Panc1 (cell line): ENCODE results near the gene PRUNE1. TPM values are rescaled to one million over a fixed set of nuclear protein-coding genes. Genes with fewer than 3 reads are reported as not detected.

Experiments
- ATAC-seq: fragments of 200-7000 bp; cut with Tn5 transposase; 2 replicates; pipeline ENCODE4 v1.9.1; 2020; ENCODE audit warnings: mild to moderate bottlenecking, moderate library complexity
- BruUV-seq: library from RNA; stranded (reverse); fragments of 400-500 nt; replicated peaks from 2 replicates; lab custom pipeline; 2021; lab: Mats Ljungman, UMichigan
- CTCF ChIA-PET: fragments of 300-600 bp; sonication (Branson Sonifier 250); formaldehyde crosslinking; loops from one replicate; lab custom pipeline; 2022; ENCODE audit warnings: antibody characterized with exemption; lab: Charles Lee
- POLR2A ChIA-PET: fragments of 300-600 bp; sonication (Branson Sonifier 250); formaldehyde crosslinking; loops from one replicate; lab custom pipeline; 2022; ENCODE audit warnings: antibody characterized with exemption; lab: Charles Lee
- DNase-seq: peaks from one replicate; pipeline ENCODE4 v3.0.0-alpha.2; 2010; ENCODE audit warnings: low read depth, low spot score
- H3K27ac ChIP-seq: 2 replicates; pipeline ENCODE4 v1.5.1; 2011; ENCODE audit warnings: mild to moderate bottlenecking, low read length, inconsistent platforms
- H3K27me3 ChIP-seq: fragments of 200-500 bp; sonication (Bioruptor generic); 2 replicates; pipeline ENCODE4 v1.6.0; 2014; ENCODE audit warnings: low read length, inconsistent platforms; ENCODE audit not compliant: control insufficient read depth, insufficient read depth
- H3K36me3 ChIP-seq: fragments of 200-500 bp; sonication (Bioruptor generic); 2 replicates; pipeline ENCODE4 v1.5.1; 2014; ENCODE audit warnings: inconsistent platforms, mild to moderate bottlenecking, low read length, moderate library complexity; ENCODE audit not compliant: control insufficient read depth, insufficient read depth
- H3K4me1 ChIP-seq: 2 replicates; pipeline ENCODE4 v1.5.1; 2011; ENCODE audit warnings: inconsistent platforms, mild to moderate bottlenecking, low read length, moderate library complexity; ENCODE audit not compliant: control insufficient read depth, insufficient read depth
- H3K4me3 ChIP-seq, 2 experiments: 2 replicates each; pipeline ENCODE4 v1.5.1; 2011 to 2012; ENCODE audit warnings: low read depth in 2 of 2, low read length in 2 of 2, mild to moderate bottlenecking in 2 of 2, inconsistent platforms in 1 of 2, moderate library complexity in 1 of 2
- H3K9me3 ChIP-seq: fragments of 200-500 bp; sonication (Bioruptor generic); 2 replicates; pipeline ENCODE4 v1.5.1; 2014; ENCODE audit warnings: low read depth, mild to moderate bottlenecking, inconsistent platforms, low read length, moderate library complexity; ENCODE audit not compliant: control insufficient read depth, insufficient read depth
- CTCF ChIP-seq: fragments of 450-650 bp; IDR thresholded peaks from 2 replicates; pipeline ENCODE4 v1.5.1; 2017; ENCODE audit warnings: mild to moderate bottlenecking
- POLR2AphosphoS5 ChIP-seq: IDR thresholded peaks from 2 replicates; pipeline ENCODE4 v1.6.1; 2012; ENCODE audit warnings: mild to moderate bottlenecking, low read depth, low read length, moderate library complexity
- REST ChIP-seq, 2 experiments: IDR thresholded peaks; 2 replicates each; pipeline ENCODE4 v1.6.1; 2011 to 2012; ENCODE audit warnings: low read depth in 2 of 2, control low read depth in 1 of 2, low read length in 1 of 2, mild to moderate bottlenecking in 1 of 2, moderate library complexity in 1 of 2; ENCODE audit not compliant: insufficient read depth in 1 of 2
- SIN3A ChIP-seq: IDR thresholded peaks from 2 replicates; pipeline ENCODE4 v1.6.1; 2012; ENCODE audit warnings: low read depth, mild to moderate bottlenecking, low read length, moderate library complexity, borderline replicate concordance; ENCODE audit not compliant: insufficient read depth
- TCF7L2 ChIP-seq: IDR thresholded peaks from 2 replicates; pipeline ENCODE4 v1.6.1; 2011; ENCODE audit warnings: mild to moderate bottlenecking, low read depth, low read length, inconsistent platforms
- in situ Hi-C: cut with HindIII; loops from 2 replicates; pipeline ENCODE4 v1.10.0; 2016; ENCODE audit warnings: low sequenced_read_pairs, low pct_unique_long_range_greater_than_20kb
- intact Hi-C: fragments of 100-400 bp; cut with micrococcal nuclease; formaldehyde crosslinking; loops from one replicate; pipeline ENCODE4 v1.10.0; 2022; ENCODE audit not compliant: unreplicated experiment
- total RNA-seq: library from RNA; stranded (reverse); gene quantifications from one replicate; pipeline ENCODE4 v1.2.1, GENCODE V29; 2021; ENCODE audit not compliant: unreplicated experiment

The PRUNE1 gene
- total RNA-seq, 1 experiment from 2014 or later: 16.2 TPM

GRCh38 chr1:151047925-151048644, 39.8 kb downstream of the PRUNE1 start:
- BruUV-seq: TSS peak; percentile 84
- Histone ChIP-seq H3K36me3 (peaks cover 9% of the 10 kb centered on the region), H3K27ac (peak overlapping the region; percentile 86), H3K9me3 (no peaks in the 10 kb centered on the region), H3K27me3 (no peaks in the 10 kb centered on the region), H3K4me3 (peak overlapping the region; percentile 66 to 88), H3K4me1 (peaks cover 3% of the 10 kb centered on the region; the same call in 1 of the 2 replicates)
- ATAC-seq (peak; percentile 82), DNase-seq (no peak)
- 0 out of 4 replicates have a peak, but pooled peaks of 1 of the 2 experiments have one; percentile 4 for TF ChIP-seq REST (IDR thresholded peaks at IDR 0.05; ENCODE audit: insufficient read depth in 1 of 2, low read depth in 2 of 2, low read length in 1 of 2)
- TF ChIP-seq POLR2AphosphoS5: no peak; the same call in 1 of the 2 replicates
- TF ChIP-seq TCF7L2: peak; percentile 13
- TF ChIP-seq CTCF: peak; percentile 81
- 0 out of 2 replicates have a peak, but pooled peaks have one; percentile 55 for TF ChIP-seq SIN3A
- intact Hi-C loops (no loop called here), in situ Hi-C loops (no loop called here)
- POLR2A ChIA-PET: no interaction called here
- CTCF ChIA-PET: interaction anchor here (0.5 to 1.5 kb wide), 5 partner anchors 13 to 104 kb away, joined by 3 to 5 read pairs (median 5); partner anchors contain the start of gene MLLT11

- in situ Hi-C loops: no loop called here
- no peaks in the 10 kb centered on the region for H3K27me3 ChIP-seq
- ChIA-PET POLR2A (no interaction called here), CTCF (interaction anchor here (0.9 kb wide), 1 partner anchor 12 kb away, joined by 4 read pairs; the partner anchor contains the start of gene MLLT11)
- ATAC-seq: no peak
- H3K36me3 ChIP-seq: peaks cover 9% of the 10 kb centered on the region
- H3K27ac ChIP-seq: peak overlapping the region; percentile 86
- intact Hi-C loops: no loop called here
- H3K4me3 ChIP-seq: peak overlapping the region; percentile 66 to 88
- no TSS peak for BruUV-seq
- peaks cover 3% of the 10 kb centered on the region; the same call in 1 of the 2 replicates for H3K4me1 ChIP-seq
- TF ChIP-seq SIN3A: no peak
- TF ChIP-seq CTCF: peak; percentile 51
- H3K9me3 ChIP-seq: no peaks in the 10 kb centered on the region
- no peak for DNase-seq
These were observed 40.4 kb downstream of the PRUNE1 start for GRCh38 chr1:151048645-151049032.
